Neural cell (in vitro differentiated cells): ENCODE data around the gene CEP57. TPM values are rescaled to one million over a fixed set of nuclear protein-coding genes. Genes with fewer than 3 reads are reported as not detected.

Experiments
- H2AFZ ChIP-seq: fragments of 200-600, 300-800 bp; sonication (generic), shearing (Covaris generic); 2 replicates; pipeline ENCODE4 v1.6.0; 2014; ENCODE audit warnings: low read depth, mild to moderate bottlenecking, antibody characterized with exemption, low read length, moderate library complexity
- H3F3A ChIP-seq: fragments of 200-600 bp; shearing (Covaris generic); 2 replicates; pipeline ENCODE4 v1.6.1; 2016; ENCODE audit warnings: mild to moderate bottlenecking, moderate library complexity, mixed read lengths, antibody characterized with exemption, low read length; ENCODE audit not compliant: insufficient read depth, poor library complexity, severe bottlenecking
- H3K27ac ChIP-seq: fragments of 200-600, 300-800 bp; sonication (generic), shearing (Covaris generic); 2 replicates; pipeline ENCODE4 v1.5.1; 2014; ENCODE audit warnings: mild to moderate bottlenecking, low read length, moderate library complexity
- H3K27me3 ChIP-seq: fragments of 300-800, 200-600 bp; sonication (generic), shearing (Covaris generic); 2 replicates; pipeline ENCODE4 v1.6.0; 2014; ENCODE audit warnings: mild to moderate bottlenecking, low read depth, low read length, moderate library complexity; ENCODE audit not compliant: insufficient read depth
- H3K36me3 ChIP-seq: fragments of 300-800, 200-600 bp; sonication (generic), shearing (Covaris generic); 2 replicates; pipeline ENCODE4 v1.5.1; 2014; ENCODE audit warnings: mild to moderate bottlenecking, antibody characterized with exemption, low read length, moderate library complexity; ENCODE audit not compliant: insufficient read depth
- H3K4me2 ChIP-seq: fragments of 300-800, 200-600 bp; sonication (generic), shearing (Covaris generic); 2 replicates; pipeline ENCODE4 v1.6.0; 2014; ENCODE audit warnings: mild to moderate bottlenecking, low read length
- H3K4me3 ChIP-seq: fragments of 300-800, 200-600 bp; sonication (generic), shearing (Covaris generic); 2 replicates; pipeline ENCODE4 v1.5.1; 2014; ENCODE audit warnings: mild to moderate bottlenecking, low read length, moderate library complexity
- H3K79me2 ChIP-seq: fragments of 200-600 bp; shearing (Covaris generic); replicated peaks from 2 replicates; pipeline ENCODE4 v1.6.0; 2014; ENCODE audit warnings: mild to moderate bottlenecking, low read length, moderate library complexity; ENCODE audit not compliant: insufficient read depth
- H3K9ac ChIP-seq: fragments of 300-800, 200-600 bp; sonication (generic), shearing (Covaris generic); 2 replicates; pipeline ENCODE4 v1.6.1; 2016; ENCODE audit warnings: mild to moderate bottlenecking, low read length, mixed read lengths
- H3K9me2 ChIP-seq: fragments of 200-600 bp; shearing (Covaris generic); 2 replicates; pipeline ENCODE4 v1.6.1; 2016; ENCODE audit warnings: mild to moderate bottlenecking, low read length, mixed read lengths; ENCODE audit not compliant: insufficient read depth
- H3K9me3 ChIP-seq: fragments of 200-600, 300-800 bp; sonication (generic), shearing (Covaris generic); 2 replicates; pipeline ENCODE4 v1.6.1; 2016; ENCODE audit warnings: mild to moderate bottlenecking, mixed run types, low read length, moderate library complexity, mixed read lengths
- H4K20me1 ChIP-seq: fragments of 200-600 bp; shearing (Covaris generic); 2 replicates; pipeline ENCODE4 v1.6.1; 2016; ENCODE audit warnings: mild to moderate bottlenecking, mixed run types; ENCODE audit not compliant: insufficient read depth
- EP300 ChIP-seq: fragments of 450-650 bp; conservative IDR thresholded peaks from 2 replicates; pipeline ENCODE4 v1.6.1; 2014; ENCODE audit warnings: antibody characterized with exemption, mild to moderate bottlenecking, moderate library complexity; ENCODE audit not compliant: poor library complexity, severe bottlenecking
- EZH2 ChIP-seq: fragments of 200-600, 300-800 bp; shearing (Covaris generic), sonication (generic); IDR thresholded peaks from 2 replicates; pipeline ENCODE4 v1.6.1; 2014; ENCODE audit warnings: antibody characterized with exemption, low read length, borderline replicate concordance, mild to moderate bottlenecking; ENCODE audit not compliant: insufficient read depth, poor library complexity, severe bottlenecking
- MXI1 ChIP-seq: fragments of 450-650 bp; conservative IDR thresholded peaks from 2 replicates; pipeline ENCODE4 v1.6.1; 2014; ENCODE audit warnings: antibody characterized with exemption, mild to moderate bottlenecking; ENCODE audit not compliant: poor library complexity, severe bottlenecking
- POLR2AphosphoS5 ChIP-seq: IDR thresholded peaks from 2 replicates; pipeline ENCODE4 v1.6.1; 2012
- RAD21 ChIP-seq: fragments of 450-650 bp; conservative IDR thresholded peaks from 2 replicates; pipeline ENCODE4 v1.6.1; 2014; ENCODE audit warnings: antibody characterized with exemption, mild to moderate bottlenecking, moderate library complexity
- REST ChIP-seq: IDR thresholded peaks from 2 replicates; pipeline ENCODE4 v1.6.1; 2012; ENCODE audit warnings: borderline replicate concordance
- SMC3 ChIP-seq: fragments of 450-650 bp; conservative IDR thresholded peaks from 2 replicates; pipeline ENCODE4 v1.6.1; 2014; ENCODE audit warnings: antibody characterized with exemption, mild to moderate bottlenecking, moderate library complexity; ENCODE audit not compliant: poor library complexity
- TAF1 ChIP-seq: IDR thresholded peaks from 2 replicates; pipeline ENCODE4 v1.6.1; 2012; ENCODE audit warnings: low read depth
- polyA plus RNA-seq: library from polyadenylated mRNA; depleted of rRNA; stranded (reverse); fragments of >200 nt; gene quantifications from 2 replicates; pipeline ENCODE4 v1.2.3, GENCODE V29; 2014
- small RNA-seq, 3 experiments: library from RNA; depleted of rRNA; stranded (forward); fragments of <200 nt; gene quantifications; one replicate each; pipeline ENCODE3, GENCODE V24; 2012
- TF ChIP-seq, protein P1 (sequence below): fragments of 450-650 bp; IDR thresholded peaks from 2 replicates; pipeline ENCODE4 v1.5.1; 2014; ENCODE audit warnings: antibody characterized with exemption, mild to moderate bottlenecking, moderate library complexity; ENCODE audit not compliant: poor library complexity, severe bottlenecking

The CEP57 gene
- polyA plus RNA-seq, 1 donor from 2014 or later: 184 TPM

DNA sequence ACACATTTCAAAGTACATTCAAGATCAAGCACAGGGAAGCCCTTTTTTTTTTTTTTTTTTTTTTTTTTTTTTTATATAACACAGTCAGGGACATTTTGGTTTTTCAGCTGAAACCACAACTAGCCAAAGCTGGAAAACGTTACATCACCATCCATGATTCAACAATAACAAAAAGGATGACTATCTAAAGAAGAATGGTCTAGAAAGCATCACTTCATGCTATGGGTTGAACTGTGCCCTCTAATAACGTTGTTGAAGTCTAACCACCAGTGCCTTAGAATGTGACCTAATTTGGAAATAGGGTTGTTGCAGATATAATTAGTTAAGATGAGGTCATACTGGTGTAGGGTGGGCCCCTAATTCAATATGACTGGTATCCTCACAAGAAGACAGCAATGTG is 87.0 kb downstream of the CEP57 start:
- no peaks in the 10 kb centered on the region for H4K20me1 ChIP-seq
- H3K36me3 ChIP-seq: peaks cover 5% of the 10 kb centered on the region
- H3K9ac ChIP-seq: no peak overlapping the region
- H3K4me2 ChIP-seq: no peak overlapping the region
- H3K9me2 ChIP-seq: no peaks in the 10 kb centered on the region
- TF ChIP-seq POLR2AphosphoS5 (no peak), SMC3 (no peak), RAD21 (no peak), TAF1 (no peak), EP300 (no peak), MXI1 (no peak), REST (no peak), EZH2 (no peak)
- TF ChIP-seq, protein P1, sequence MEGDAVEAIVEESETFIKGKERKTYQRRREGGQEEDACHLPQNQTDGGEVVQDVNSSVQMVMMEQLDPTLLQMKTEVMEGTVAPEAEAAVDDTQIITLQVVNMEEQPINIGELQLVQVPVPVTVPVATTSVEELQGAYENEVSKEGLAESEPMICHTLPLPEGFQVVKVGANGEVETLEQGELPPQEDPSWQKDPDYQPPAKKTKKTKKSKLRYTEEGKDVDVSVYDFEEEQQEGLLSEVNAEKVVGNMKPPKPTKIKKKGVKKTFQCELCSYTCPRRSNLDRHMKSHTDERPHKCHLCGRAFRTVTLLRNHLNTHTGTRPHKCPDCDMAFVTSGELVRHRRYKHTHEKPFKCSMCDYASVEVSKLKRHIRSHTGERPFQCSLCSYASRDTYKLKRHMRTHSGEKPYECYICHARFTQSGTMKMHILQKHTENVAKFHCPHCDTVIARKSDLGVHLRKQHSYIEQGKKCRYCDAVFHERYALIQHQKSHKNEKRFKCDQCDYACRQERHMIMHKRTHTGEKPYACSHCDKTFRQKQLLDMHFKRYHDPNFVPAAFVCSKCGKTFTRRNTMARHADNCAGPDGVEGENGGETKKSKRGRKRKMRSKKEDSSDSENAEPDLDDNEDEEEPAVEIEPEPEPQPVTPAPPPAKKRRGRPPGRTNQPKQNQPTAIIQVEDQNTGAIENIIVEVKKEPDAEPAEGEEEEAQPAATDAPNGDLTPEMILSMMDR: no peak
- no peak overlapping the region for H3K4me3 ChIP-seq
- no peaks in the 10 kb centered on the region for H3K27me3 ChIP-seq
- H2AFZ ChIP-seq: no peak overlapping the region
- no peak overlapping the region for H3K27ac ChIP-seq
- H3K79me2 ChIP-seq: no peaks in the 10 kb centered on the region
- H3F3A ChIP-seq: no peaks in the 10 kb centered on the region
- peaks cover 2% of the 10 kb centered on the region for H3K9me3 ChIP-seq

Small RNAs within 50 kb of the gene (small RNA-seq; reads per million reads assigned to genes)
- 0 to 0.41 (median 0) reads per million in 3 experiments for gene RNA5SP345

Other genes starting within 250 kb of the CEP57 start
- gene FAM76B, start 716 bp upstream of the CEP57 start, polyA plus RNA-seq: 132 and 139 TPM in 2 replicates
- gene MTMR2, start 133.6 kb downstream of the CEP57 start, polyA plus RNA-seq: 24.0 and 30.9 TPM in 2 replicates